Neuronal stem cell (in vitro differentiated cells): ENCODE results near the gene ISLR2.
A peak's percentile ranks its signal among the peaks of the same experiment; 100 is the strongest.

Experiments used
- DNase-seq: peaks from one replicate; pipeline ENCODE4 v3.0.0-alpha.2; 2013; ENCODE audit warnings: low spot score
- H2AFZ ChIP-seq: one replicate; pipeline ENCODE4 v1.6.1; 2013; ENCODE audit warnings: mild to moderate bottlenecking, low read length, inconsistent platforms
- H2AK5ac ChIP-seq: 2 replicates; pipeline ENCODE4 v1.6.1; 2013; ENCODE audit warnings: low read depth, mild to moderate bottlenecking, inconsistent platforms, low read length, moderate library complexity, mixed read lengths
- H2BK120ac ChIP-seq: 2 replicates; pipeline ENCODE4 v1.6.1; 2013; ENCODE audit warnings: low read depth, mild to moderate bottlenecking, inconsistent platforms, low read length, moderate library complexity, mixed read lengths
- H2BK12ac ChIP-seq: one replicate; pipeline ENCODE4 v1.6.1; 2013; ENCODE audit warnings: low read length, inconsistent platforms
- H2BK15ac ChIP-seq: 2 replicates; pipeline ENCODE4 v1.6.1; 2013; ENCODE audit warnings: mild to moderate bottlenecking, low read length, inconsistent platforms, mixed read lengths
- H2BK5ac ChIP-seq: one replicate; pipeline ENCODE4 v1.6.1; 2013; ENCODE audit warnings: inconsistent platforms, mild to moderate bottlenecking, low read length, moderate library complexity
- H3K14ac ChIP-seq: one replicate; pipeline ENCODE4 v1.6.1; 2013; ENCODE audit warnings: low read length, inconsistent platforms
- H3K18ac ChIP-seq: 2 replicates; pipeline ENCODE4 v1.6.1; 2013; ENCODE audit warnings: low read length, inconsistent platforms
- H3K23ac ChIP-seq: 2 replicates; pipeline ENCODE4 v1.6.1; 2013; ENCODE audit warnings: low read depth, mild to moderate bottlenecking, mixed read lengths, low read length, inconsistent platforms; ENCODE audit not compliant: poor library complexity
- H3K27ac ChIP-seq: replicated peaks from 3 replicates; pipeline ENCODE4 v1.5.1; 2013; ENCODE audit warnings: low read length, inconsistent platforms
- H3K27me3 ChIP-seq, 3 experiments: 2 replicates each; pipeline ENCODE4 v1.6.1; 2013; ENCODE audit warnings: low read length in 3 of 3, mild to moderate bottlenecking in 2 of 3, inconsistent platforms in 1 of 3, low read depth in 1 of 3, mixed read lengths in 1 of 3, moderate library complexity in 1 of 3; ENCODE audit not compliant: control insufficient read depth in 3 of 3, insufficient read depth in 3 of 3
- H3K36me3 ChIP-seq, 2 donors: replicated peaks in 1 of 2; 2 replicates each; pipeline ENCODE4 v1.6.1; 2013; ENCODE audit warnings: low read length in 2 of 2; ENCODE audit not compliant: control insufficient read depth in 2 of 2, insufficient read depth in 2 of 2
- H3K4ac ChIP-seq: 2 replicates; pipeline ENCODE4 v1.6.1; 2013; ENCODE audit warnings: inconsistent platforms, mild to moderate bottlenecking, low read length, moderate library complexity
- H3K4me1 ChIP-seq, 2 donors: 1 replicate in 1 of 2; 2 replicates in 1 of 2; pipeline ENCODE4 v1.6.1; 2013; ENCODE audit warnings: low read length in 2 of 2, low read depth in 1 of 2; ENCODE audit not compliant: control insufficient read depth in 2 of 2, insufficient read depth in 1 of 2
- H3K4me2 ChIP-seq: one replicate; pipeline ENCODE4 v1.6.1; 2013; ENCODE audit warnings: mild to moderate bottlenecking, low read length, inconsistent platforms; ENCODE audit not compliant: insufficient read depth, poor library complexity, severe bottlenecking
- H3K4me3 ChIP-seq, 2 donors: 2 replicates each; pipeline ENCODE4 v1.5.1; 2013; ENCODE audit warnings: low read length in 2 of 2, mild to moderate bottlenecking in 2 of 2, inconsistent platforms in 1 of 2, moderate library complexity in 1 of 2
- H3K79me1 ChIP-seq: one replicate; pipeline ENCODE4 v1.6.1; 2013; ENCODE audit warnings: low read depth, mild to moderate bottlenecking, inconsistent platforms, low read length, moderate library complexity
- H3K9ac ChIP-seq: one replicate; pipeline ENCODE4 v1.6.1; 2013; ENCODE audit warnings: mild to moderate bottlenecking, low read depth, low read length, inconsistent platforms; ENCODE audit not compliant: poor library complexity
- H3K9me3 ChIP-seq, 2 donors: replicated peaks in 1 of 2; 2 replicates each; pipeline versions ENCODE3 to v1.6.1; 2013; ENCODE audit warnings: low read length in 2 of 2, mild to moderate bottlenecking in 2 of 2, inconsistent platforms in 1 of 2, low read depth in 1 of 2, mixed read lengths in 1 of 2, moderate library complexity in 1 of 2; ENCODE audit not compliant: control insufficient read depth in 2 of 2, insufficient read depth in 1 of 2
- H4K8ac ChIP-seq: one replicate; pipeline ENCODE4 v1.6.1; 2013; ENCODE audit warnings: low read depth, mild to moderate bottlenecking, inconsistent platforms, low read length, moderate library complexity
- H4K91ac ChIP-seq: one replicate; pipeline ENCODE4 v1.6.1; 2013; ENCODE audit warnings: low read length, low read depth, mild to moderate bottlenecking, inconsistent platforms; ENCODE audit not compliant: poor library complexity
- WGBS, 2 donors: extraction: QIAGEN DNeasy Blood & Tissue Kit; methylation state at CpG; one replicate each; pipeline ENCODE4 v1.1.7; 2013; ENCODE audit warnings: missing lambda C conversion rate in 2 of 2, mixed read lengths in 1 of 2; ENCODE audit not compliant: insufficient read length in 2 of 2, insufficient replicate concordance in 1 of 2; ENCODE audit errors: extremely low coverage in 2 of 2; 5-methylcytosine and 5-hydroxymethylcytosine counted together

ISLR2 gene

GRCh38 chr15:74122403-74123130, 7.8 kb upstream of the ISLR2 start:
- Histone ChIP-seq H2AK5ac (no peak overlapping the region), H3K4ac (no peak overlapping the region), H3K23ac (no peak overlapping the region), H3K18ac (peak overlapping the region; percentile 78), H3K4me1 (peaks cover 11 to 17% of the 10 kb centered on the region in 2 donors), H3K27ac (no peak overlapping the region), H2AFZ (peak overlapping the region; percentile 83), H4K8ac (no peak overlapping the region), H3K4me3 (no peak overlapping the region), H2BK120ac (no peak overlapping the region), H3K36me3 (no peaks in the 10 kb centered on the region), H3K9ac (no peak overlapping the region), H3K9me3 (no peaks in the 10 kb centered on the region), H2BK12ac (no peak overlapping the region), H2BK5ac (no peak overlapping the region), H4K91ac (no peak overlapping the region), H3K79me1 (no peaks in the 10 kb centered on the region), H3K4me2 (no peak overlapping the region), H3K14ac (no peak overlapping the region), H2BK15ac (no peak overlapping the region), H3K27me3 (peaks cover 0 to 8% (median 6%) of the 10 kb centered on the region in 3 experiments)
- DNase-seq: no peak
- no CpG with 5 or more reads among the region's 5 CpGs for WGBS, 2 donors

- Histone ChIP-seq H3K4me1 (peaks cover 11 to 19% of the 10 kb centered on the region in 2 donors), H3K9ac (no peak overlapping the region), H3K23ac (no peak overlapping the region)
These were observed 7.3 kb upstream of the ISLR2 start for GRCh38 chr15:74123131-74123429.

GRCh38 chr15:74123658-74124057, 6.7 kb upstream of the ISLR2 start:
- no peak for DNase-seq
- H3K4me2 ChIP-seq: no peak overlapping the region
- no peaks in the 10 kb centered on the region for H3K9me3 ChIP-seq
- H4K8ac ChIP-seq: no peak overlapping the region
- H3K4me1 ChIP-seq: peaks cover 14 to 22% of the 10 kb centered on the region in 2 donors
- H4K91ac ChIP-seq: no peak overlapping the region
- H2BK5ac ChIP-seq: no peak overlapping the region
- no peak overlapping the region for H3K18ac ChIP-seq
- H3K27me3 ChIP-seq: peaks cover 8 to 18% (median 12%) of the 10 kb centered on the region in 3 experiments
- H2BK12ac ChIP-seq: no peak overlapping the region
- no peak overlapping the region for H3K9ac ChIP-seq
- no peak overlapping the region for H2BK120ac ChIP-seq
- H3K36me3 ChIP-seq: no peaks in the 10 kb centered on the region
- H3K14ac ChIP-seq: no peak overlapping the region
- no peaks in the 10 kb centered on the region for H3K79me1 ChIP-seq
- H2BK15ac ChIP-seq: no peak overlapping the region
- H3K4ac ChIP-seq: no peak overlapping the region
- no peak overlapping the region for H3K4me3 ChIP-seq
- H2AFZ ChIP-seq: no peak overlapping the region
- no peak overlapping the region for H2AK5ac ChIP-seq
- no CpG with 5 or more reads among the region's 4 CpGs for WGBS, 2 donors
- no peak overlapping the region for H3K27ac ChIP-seq
- no peak overlapping the region for H3K23ac ChIP-seq

More at GRCh38 chr15:74123131-74123429, 7.3 kb upstream of the ISLR2 start:
- H2AK5ac ChIP-seq: no peak overlapping the region
- no peak overlapping the region for H2BK5ac ChIP-seq
- no peak overlapping the region for H3K27ac ChIP-seq
- no peak for DNase-seq
- peaks cover 2 to 12% (median 6%) of the 10 kb centered on the region in 3 experiments for H3K27me3 ChIP-seq
- no peak overlapping the region for H4K91ac ChIP-seq
- H3K4me3 ChIP-seq: no peak overlapping the region
- H3K4ac ChIP-seq: no peak overlapping the region
- no peak overlapping the region for H2BK12ac ChIP-seq
- no peak overlapping the region for H3K4me2 ChIP-seq
- no CpG with 5 or more reads among the region's 4 CpGs for WGBS, 2 donors
- no peak overlapping the region for H2BK15ac ChIP-seq
- no peak overlapping the region for H4K8ac ChIP-seq
- no peaks in the 10 kb centered on the region for H3K36me3 ChIP-seq
- no peaks in the 10 kb centered on the region for H3K9me3 ChIP-seq
- peak overlapping the region; percentile 9 for H3K18ac ChIP-seq
- no peaks in the 10 kb centered on the region for H3K79me1 ChIP-seq
- no peak overlapping the region for H2BK120ac ChIP-seq
- no peak overlapping the region for H3K14ac ChIP-seq
- peak overlapping the region; percentile 83 for H2AFZ ChIP-seq

- Histone ChIP-seq H3K9me3 (no peaks in the 10 kb centered on the region), H2BK5ac (no peak overlapping the region), H3K14ac (no peak overlapping the region), H4K8ac (no peak overlapping the region), H3K23ac (no peak overlapping the region), H3K79me1 (no peaks in the 10 kb centered on the region), H2AK5ac (no peak overlapping the region), H4K91ac (no peak overlapping the region), H3K36me3 (no peaks in the 10 kb centered on the region), H3K27me3 (peaks cover 13 to 24% (median 17%) of the 10 kb centered on the region in 3 experiments), H3K9ac (no peak overlapping the region), H3K4me3 (no peak overlapping the region), H3K4me2 (no peak overlapping the region), H2AFZ (no peak overlapping the region), H2BK120ac (no peak overlapping the region), H2BK12ac (no peak overlapping the region), H3K18ac (no peak overlapping the region), H3K27ac (no peak overlapping the region), H3K4ac (no peak overlapping the region), H2BK15ac (no peak overlapping the region), H3K4me1 (peaks cover 18 to 25% of the 10 kb centered on the region in 2 donors)
- WGBS, 2 donors: no CpG with 5 or more reads among the region's 3 CpGs
- DNase-seq: no peak
These were observed 6.2 kb upstream of the ISLR2 start for GRCh38 chr15:74124196-74124595.
